OCI-LY7 (cell line): ENCODE results near the gene KRT26. TPM values are rescaled to one million over a fixed set of nuclear protein-coding genes. Genes with fewer than 3 reads are reported as not detected.
A peak's percentile ranks its signal among the peaks of the same experiment; 100 is the strongest.

Experiments
- BruUV-seq: library from RNA; stranded (reverse); fragments of 400-500 nt; replicated peaks from 2 replicates; lab custom pipeline; 2021; lab: Mats Ljungman, UMichigan
- CTCF ChIA-PET: fragments of 300-600 bp; sonication (Branson Sonifier 250); formaldehyde crosslinking; loops from one replicate; lab custom pipeline; 2022; ENCODE audit warnings: antibody characterized with exemption; ENCODE audit not compliant: unreplicated experiment; lab: Charles Lee
- POLR2A ChIA-PET: fragments of 300-600 bp; sonication (Branson Sonifier 250); formaldehyde crosslinking; loops from one replicate; lab custom pipeline; 2022; ENCODE audit warnings: antibody characterized with exemption; lab: Charles Lee
- DNase-seq: peaks from one replicate; pipeline ENCODE4 v3.0.0-alpha.2; 2015; ENCODE audit warnings: low spot score
- H2AFZ ChIP-seq: fragments of 200-600 bp; sonication (generic), shearing (Covaris generic); 2 replicates; pipeline ENCODE4 v1.6.1; 2014; ENCODE audit warnings: mild to moderate bottlenecking, antibody characterized with exemption, low read length, moderate library complexity
- H3K27ac ChIP-seq: fragments of 200-600 bp; sonication (generic); 2 replicates; pipeline ENCODE4 v1.5.1; 2014; ENCODE audit warnings: mixed run types, low read depth, mild to moderate bottlenecking, moderate library complexity, low read length, inconsistent platforms; ENCODE audit not compliant: poor library complexity, severe bottlenecking
- H3K36me3 ChIP-seq: fragments of 200-600 bp; sonication (generic); 2 replicates; pipeline ENCODE4 v1.6.1; 2014; ENCODE audit warnings: mild to moderate bottlenecking, antibody characterized with exemption, low read length, moderate library complexity, mixed read lengths; ENCODE audit not compliant: insufficient read depth
- H3K4me1 ChIP-seq: fragments of 200-600 bp; sonication (generic); 2 replicates; pipeline ENCODE4 v1.5.1; 2014; ENCODE audit warnings: mild to moderate bottlenecking, low read length; ENCODE audit not compliant: insufficient read depth, poor library complexity, severe bottlenecking
- H3K4me2 ChIP-seq: fragments of 200-600 bp; sonication (generic); 2 replicates; pipeline ENCODE4 v1.6.1; 2014; ENCODE audit warnings: mild to moderate bottlenecking, low read length
- H3K4me3 ChIP-seq: fragments of 200-600 bp; sonication (generic); 2 replicates; pipeline ENCODE4 v1.5.1; 2014; ENCODE audit warnings: mild to moderate bottlenecking, low read depth, low read length; ENCODE audit not compliant: poor library complexity, severe bottlenecking
- H3K79me2 ChIP-seq: fragments of 200-600 bp; sonication (generic); 2 replicates; pipeline ENCODE4 v1.6.1; 2016; ENCODE audit warnings: low read depth, mild to moderate bottlenecking, low read length, moderate library complexity, mixed read lengths; ENCODE audit not compliant: insufficient read depth
- H3K9me2 ChIP-seq: fragments of 200-600 bp; sonication (generic); 2 replicates; pipeline ENCODE4 v1.6.1; 2016; ENCODE audit warnings: mild to moderate bottlenecking, low read length, mixed read lengths; ENCODE audit not compliant: insufficient read depth
- H3K9me3 ChIP-seq: fragments of 200-600 bp; sonication (generic); 2 replicates; pipeline ENCODE4 v1.6.1; 2014; ENCODE audit warnings: mild to moderate bottlenecking, mixed run types, low read length, mixed read lengths
- H4K20me1 ChIP-seq: fragments of 200-600 bp; sonication (generic); 2 replicates; pipeline ENCODE4 v1.6.1; 2014; ENCODE audit warnings: mild to moderate bottlenecking, antibody characterized with exemption, low read length, moderate library complexity, mixed read lengths; ENCODE audit not compliant: insufficient read depth
- EZH2phosphoT487 ChIP-seq: fragments of 200-600 bp; sonication (generic); IDR thresholded peaks from 2 replicates; pipeline ENCODE4 v1.6.1; 2018; ENCODE audit warnings: low read depth, borderline replicate concordance, mild to moderate bottlenecking, mixed run types, antibody characterized with exemption, low read length, moderate library complexity, mixed read lengths
- intact Hi-C: fragments of 100-400 bp; cut with micrococcal nuclease; formaldehyde crosslinking; loops from one replicate; pipeline ENCODE4 v1.10.0; 2022; ENCODE audit not compliant: unreplicated experiment
- total RNA-seq, 2 experiments: library from RNA; depleted of rRNA in 1 of 2; stranded (reverse); fragments of >200 nt in 1 of 2; shearing (Covaris generic) in 1 of 2; gene quantifications; 2 replicates each; pipeline ENCODE4 v1.2.3, GENCODE V29; 2014 to 2022
- TF ChIP-seq, protein P1 (sequence below): fragments of 200-600 bp; sonication (generic); conservative IDR thresholded peaks from 2 replicates; pipeline ENCODE4 v1.5.1; 2014; ENCODE audit warnings: mild to moderate bottlenecking, antibody characterized with exemption, low read length, moderate library complexity, mixed read lengths

The KRT26 gene
- total RNA-seq, 2 experiments from 2014 or later: not detected

DNA sequence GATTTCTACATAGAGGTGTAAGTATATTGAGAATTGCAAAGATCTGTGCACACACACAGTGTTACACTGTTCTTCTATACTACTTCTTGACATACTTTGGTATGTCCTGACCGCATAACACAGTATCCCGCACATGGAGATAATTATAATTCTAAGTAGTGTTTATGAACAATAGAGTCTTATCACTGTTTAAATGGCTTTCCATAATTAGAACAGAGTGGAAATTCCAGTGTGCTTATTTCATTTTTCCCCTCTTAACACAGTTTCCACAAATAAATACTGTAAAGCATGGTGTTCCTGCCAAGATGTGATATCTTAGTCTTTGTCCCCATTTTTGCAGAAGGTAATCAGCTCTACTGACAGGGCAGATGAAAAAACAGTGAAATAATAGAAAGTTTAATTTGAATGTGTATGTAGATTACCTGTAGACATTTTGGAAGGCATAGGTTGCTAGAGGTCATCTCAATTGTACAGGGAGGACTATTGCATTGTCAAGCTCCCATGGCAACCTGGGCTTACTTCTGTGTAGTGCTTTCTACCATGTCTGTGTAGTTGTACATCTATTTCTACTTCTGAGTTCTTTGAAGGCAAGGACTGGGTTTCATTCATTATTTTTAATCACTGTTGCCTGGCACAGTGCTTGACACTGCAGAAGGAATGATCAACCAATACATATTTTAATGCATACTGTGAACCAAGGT is 37.9 kb upstream of the KRT26 start:
- Histone ChIP-seq H3K4me1 (no peaks in the 10 kb centered on the region), H3K9me2 (no peaks in the 10 kb centered on the region), H3K4me2 (no peak overlapping the region), H3K79me2 (no peaks in the 10 kb centered on the region), H3K9me3 (no peaks in the 10 kb centered on the region), H2AFZ (no peak overlapping the region), H3K4me3 (no peak overlapping the region), H3K36me3 (no peaks in the 10 kb centered on the region), H4K20me1 (no peaks in the 10 kb centered on the region), H3K27ac (no peak overlapping the region)
- no TSS peak for BruUV-seq
- intact Hi-C loops: loop anchor here (10.0 kb wide), 1 partner anchor 515 kb away; no protein-coding TSS in a partner anchor
- ChIA-PET POLR2A (interaction anchor here (0.6 kb wide), 1 partner anchor 421 kb away, joined by 3 read pairs; no protein-coding TSS in a partner anchor), CTCF (no interaction called here)
- TF ChIP-seq, protein P1, sequence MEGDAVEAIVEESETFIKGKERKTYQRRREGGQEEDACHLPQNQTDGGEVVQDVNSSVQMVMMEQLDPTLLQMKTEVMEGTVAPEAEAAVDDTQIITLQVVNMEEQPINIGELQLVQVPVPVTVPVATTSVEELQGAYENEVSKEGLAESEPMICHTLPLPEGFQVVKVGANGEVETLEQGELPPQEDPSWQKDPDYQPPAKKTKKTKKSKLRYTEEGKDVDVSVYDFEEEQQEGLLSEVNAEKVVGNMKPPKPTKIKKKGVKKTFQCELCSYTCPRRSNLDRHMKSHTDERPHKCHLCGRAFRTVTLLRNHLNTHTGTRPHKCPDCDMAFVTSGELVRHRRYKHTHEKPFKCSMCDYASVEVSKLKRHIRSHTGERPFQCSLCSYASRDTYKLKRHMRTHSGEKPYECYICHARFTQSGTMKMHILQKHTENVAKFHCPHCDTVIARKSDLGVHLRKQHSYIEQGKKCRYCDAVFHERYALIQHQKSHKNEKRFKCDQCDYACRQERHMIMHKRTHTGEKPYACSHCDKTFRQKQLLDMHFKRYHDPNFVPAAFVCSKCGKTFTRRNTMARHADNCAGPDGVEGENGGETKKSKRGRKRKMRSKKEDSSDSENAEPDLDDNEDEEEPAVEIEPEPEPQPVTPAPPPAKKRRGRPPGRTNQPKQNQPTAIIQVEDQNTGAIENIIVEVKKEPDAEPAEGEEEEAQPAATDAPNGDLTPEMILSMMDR: no peak
- TF ChIP-seq EZH2phosphoT487: no peak
- no peak for DNase-seq

DNA sequence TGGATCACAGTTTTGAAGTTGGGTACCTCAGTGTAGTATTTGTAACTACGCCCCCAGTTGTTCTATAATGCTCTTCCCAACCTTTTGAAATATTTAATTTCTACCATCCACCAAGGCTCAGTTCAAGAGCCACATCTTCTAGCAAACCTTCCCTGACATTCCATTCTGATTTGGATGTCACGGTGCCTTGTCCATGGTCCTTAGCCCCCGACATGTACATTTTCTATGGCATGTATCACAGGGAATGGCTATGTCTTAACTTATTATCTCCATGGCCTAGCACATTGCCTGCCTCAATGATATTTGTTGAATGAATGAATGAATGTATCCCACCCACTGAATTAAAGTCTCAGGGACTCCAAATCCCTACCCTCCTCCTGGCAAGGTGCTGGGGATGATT is 34.1 kb upstream of the KRT26 start:
- Histone ChIP-seq H3K4me3 (no peak overlapping the region), H3K36me3 (no peaks in the 10 kb centered on the region), H3K79me2 (no peaks in the 10 kb centered on the region), H3K4me1 (no peaks in the 10 kb centered on the region), H3K9me3 (no peaks in the 10 kb centered on the region), H3K4me2 (no peak overlapping the region), H4K20me1 (no peaks in the 10 kb centered on the region), H2AFZ (no peak overlapping the region), H3K9me2 (no peaks in the 10 kb centered on the region), H3K27ac (no peak overlapping the region)
- no peak for TF ChIP-seq EZH2phosphoT487
- DNase-seq: no peak
- ChIA-PET POLR2A (interaction anchor here (0.6 kb wide), 1 partner anchor 27 kb away, joined by 3 read pairs; no protein-coding TSS in a partner anchor), CTCF (no interaction called here)
- intact Hi-C loops: loop anchor here (10.0 kb wide), 1 partner anchor 519 kb away; no protein-coding TSS in a partner anchor
- no TSS peak for BruUV-seq

DNA sequence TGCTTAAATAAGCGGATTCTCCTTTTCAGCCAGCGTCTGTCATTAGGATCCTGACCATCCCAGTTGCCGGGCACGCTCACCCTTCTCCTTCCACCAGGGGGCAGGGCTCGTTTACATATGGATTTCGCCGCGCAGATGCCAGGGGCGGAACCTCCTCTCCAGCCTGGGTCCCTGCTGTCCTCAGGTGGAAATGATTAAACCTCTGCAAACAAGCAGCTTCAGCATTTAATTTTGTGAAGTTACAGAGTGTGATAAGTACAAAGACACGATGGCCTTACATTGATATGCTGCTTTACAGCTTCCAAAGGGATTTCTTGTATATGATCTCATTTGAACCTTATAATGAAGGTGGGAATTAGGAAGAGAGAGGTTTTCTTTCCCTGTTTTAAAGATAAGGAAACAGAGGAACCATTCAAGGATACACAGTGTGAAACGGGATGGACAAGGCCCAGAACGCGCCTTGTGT is 31.6 kb upstream of the KRT26 start:
- no peak overlapping the region for H2AFZ ChIP-seq
- POLR2A ChIA-PET: no interaction called here
- no TSS peak for BruUV-seq
- peak; percentile 62 for DNase-seq
- H3K27ac ChIP-seq: no peak overlapping the region
- H3K4me2 ChIP-seq: no peak overlapping the region
- H3K4me3 ChIP-seq: no peak overlapping the region
- H3K9me3 ChIP-seq: no peaks in the 10 kb centered on the region
- no peaks in the 10 kb centered on the region for H3K9me2 ChIP-seq
- intact Hi-C loops: loop anchor here (5.0 to 10.0 kb wide), 4 partner anchors 104 to 859 kb away; no protein-coding TSS in a partner anchor
- TF ChIP-seq, protein P1: peak; percentile 93
- TF ChIP-seq EZH2phosphoT487: no peak
- no peaks in the 10 kb centered on the region for H3K79me2 ChIP-seq
- CTCF ChIA-PET: no interaction called here
- H3K36me3 ChIP-seq: no peaks in the 10 kb centered on the region
- H4K20me1 ChIP-seq: no peaks in the 10 kb centered on the region
- no peaks in the 10 kb centered on the region for H3K4me1 ChIP-seq
